Measurements from ENCODE around the gene IGFBP4.
A peak's percentile ranks its signal among the peaks of the same experiment; 100 is the strongest.
"Not testable (repeated sequence)": the region's sequence is repeated elsewhere in the genome, so short reads cannot be mapped to it uniquely, and the experiment has no call there.

Gene IGFBP4

GRCh38 chr17:40443196-40443987, at the start of gene IGFBP4:
TSS of gene IGFBP4 (plus strand) at chr17:40443450. CDS start at chr17:40443736, 286 bp downstream.
- peak within 1 kb of the TSS; percentile 33 for H3K4me3 ChIP-seq (ENCODE audit: low read depth, low read length)
- DNase-seq (ENCODE audit: low read depth): peak; percentile 77
- peak; percentile 53 for TF ChIP-seq CTCF (IDR thresholded peaks at IDR 0.05; ENCODE audit: insufficient read depth, low read depth, low read length, missing control alignments)

- H3K4me3 ChIP-seq (ENCODE audit: low read depth, low read length): no peak overlapping the region
- DNase-seq (ENCODE audit: low read depth): peak; percentile 56
- peak; percentile 36 for TF ChIP-seq CTCF (IDR thresholded peaks at IDR 0.05; ENCODE audit: insufficient read depth, low read depth, low read length, missing control alignments)
These were observed 44.1 kb upstream of the IGFBP4 start for GRCh38 chr17:40399185-40399584.

- no peak for TF ChIP-seq CTCF (IDR thresholded peaks at IDR 0.05; ENCODE audit: insufficient read depth, low read depth, low read length, missing control alignments)
- H3K4me3 ChIP-seq (ENCODE audit: low read depth, low read length): no peak overlapping the region
- DNase-seq (ENCODE audit: low read depth): no peak
These were observed 40.6 kb upstream of the IGFBP4 start for GRCh38 chr17:40402668-40403067.

- no peak for TF ChIP-seq CTCF (IDR thresholded peaks at IDR 0.05; ENCODE audit: insufficient read depth, low read depth, low read length, missing control alignments)
- no peak overlapping the region for H3K4me3 ChIP-seq (ENCODE audit: low read depth, low read length)
- no peak for DNase-seq (ENCODE audit: low read depth)
These were observed 39.2 kb upstream of the IGFBP4 start for GRCh38 chr17:40404003-40404402.

GRCh38 chr17:40407460-40407859, 35.8 kb upstream of the IGFBP4 start:
- no peak overlapping the region for H3K4me3 ChIP-seq (ENCODE audit: low read depth, low read length)
- DNase-seq (ENCODE audit: low read depth): no peak
- TF ChIP-seq CTCF (IDR thresholded peaks at IDR 0.05; ENCODE audit: insufficient read depth, low read depth, low read length, missing control alignments): no peak

GRCh38 chr17:40409540-40409939, 33.7 kb upstream of the IGFBP4 start:
- not testable (repeated sequence) for DNase-seq (ENCODE audit: low read depth); H3K4me3 ChIP-seq (ENCODE audit: low read depth, low read length)

- H3K4me3 ChIP-seq (ENCODE audit: low read depth, low read length): no peak overlapping the region
- no peak for DNase-seq (ENCODE audit: low read depth)
These were observed 33.2 kb upstream of the IGFBP4 start for GRCh38 chr17:40410082-40410481.

More at GRCh38 chr17:40410082-40410481, 33.2 kb upstream of the IGFBP4 start:
- TF ChIP-seq CTCF (IDR thresholded peaks at IDR 0.05; ENCODE audit: insufficient read depth, low read depth, low read length, missing control alignments): no peak

Measured in GM12865 (cell line).